HFF-Myc (cell line): ENCODE results near the gene CST9L.

Experiments
- DNase-seq: peaks from one replicate; pipeline ENCODE4 v3.0.0-alpha.2; 2011; ENCODE audit warnings: low read depth; ENCODE audit errors: extremely low read depth
- H3K4me3 ChIP-seq: replicated peaks from 2 replicates; pipeline ENCODE4 v1.5.1; 2011; ENCODE audit warnings: low read depth, mild to moderate bottlenecking, control low read depth, low read length
- CTCF ChIP-seq: IDR thresholded peaks from 2 replicates; pipeline ENCODE4 v1.5.1; 2012; ENCODE audit warnings: mild to moderate bottlenecking, low read depth, low read length, control low read depth; ENCODE audit errors: missing control alignments

Gene CST9L

GRCh38 chr20:23515250-23515939 lies 52.9 kb downstream of the CST9L start:
- no peak for TF ChIP-seq CTCF
- H3K4me3 ChIP-seq = no peak overlapping the region
- no peak for DNase-seq

GRCh38 chr20:23514848-23515247 lies 53.4 kb downstream of the CST9L start:
- no peak for DNase-seq
- TF ChIP-seq CTCF = no peak
- no peak overlapping the region for H3K4me3 ChIP-seq
